ENCODE data around the gene CISH.

- TF ChIP-seq FOXA2 (IDR thresholded peaks at IDR 0.05) (no peak), CTCF (IDR thresholded peaks at IDR 0.05; ENCODE audit: low read depth, low read length, missing input control) (no peak), MAX (IDR thresholded peaks at IDR 0.05) (no peak), ATF3 (IDR thresholded peaks at IDR 0.05) (no peak), TAF1 (conservative IDR thresholded peaks at IDR 0.05) (no peak), RAD21 (IDR thresholded peaks at IDR 0.05) (no peak), YY1 (IDR thresholded peaks at IDR 0.05) (no peak), REST (IDR thresholded peaks at IDR 0.05) (no peak), ZBTB33 (IDR thresholded peaks at IDR 0.05) (no peak), JUND (IDR thresholded peaks at IDR 0.05) (no peak), RXRA (IDR thresholded peaks at IDR 0.05) (no peak), SP1 (IDR thresholded peaks at IDR 0.05) (no peak), FOXA1 (IDR thresholded peaks at IDR 0.05) (no peak), EGR1 (IDR thresholded peaks at IDR 0.05; ENCODE audit: low read depth in 2 of 2) (no peak)
Measured at GRCh38 chr3:50626401-50626800, 14.8 kb upstream of the CISH start.

Measured in liver (tissue), 3 donors.